A549 (cell line): Measurements from ENCODE around the gene IL11RA. TPM values are rescaled to one million over a fixed set of nuclear protein-coding genes. Genes with fewer than 3 reads are reported as not detected.
A peak's percentile ranks its signal among the peaks of the same experiment; 100 is the strongest.

ENCODE experiments used
- BHLHE40 ChIP-seq: IDR thresholded peaks from 2 replicates; pipeline ENCODE4 v1.6.1; 2012; ENCODE audit warnings: low read depth, low read length, inconsistent platforms
- CBX8 ChIP-seq: fragments of 200-600 bp; sonication (generic); IDR thresholded peaks from 2 replicates; pipeline ENCODE4 v1.6.1; 2016
- CHD2 ChIP-seq: fragments of 150-350 bp; IDR thresholded peaks from 2 replicates; pipeline ENCODE4 v1.6.1; 2014; ENCODE audit warnings: low read length; ENCODE audit not compliant: partially characterized antibody
- CHD4 ChIP-seq: fragments of 200-600 bp; sonication (generic); IDR thresholded peaks from 2 replicates; pipeline ENCODE4 v1.6.1; 2016; ENCODE audit warnings: antibody characterized with exemption, mild to moderate bottlenecking, borderline replicate concordance
- CTCF ChIP-seq: fragments of >200 bp; sonication (Bioruptor Twin); formaldehyde crosslinking; IDR thresholded peaks from 3 replicates; pipeline ENCODE4 v1.5.1; 2016
- E2F6 ChIP-seq: IDR thresholded peaks from 2 replicates; pipeline ENCODE4 v1.6.1; 2012; ENCODE audit warnings: low read depth, borderline replicate concordance
- EHF ChIP-seq: fragments of 250-450 bp; sonication (Bioruptor Pico); IDR thresholded peaks from 2 replicates; pipeline ENCODE4 v1.5.0; 2020; ENCODE audit warnings: mild to moderate bottlenecking
- EHMT2 ChIP-seq: fragments of 200-600 bp; sonication (generic); IDR thresholded peaks from 2 replicates; pipeline ENCODE4 v1.6.1; 2016; ENCODE audit warnings: antibody characterized with exemption, low read depth, mild to moderate bottlenecking, moderate library complexity
- FOSB ChIP-seq: fragments of 250-450 bp; sonication (Bioruptor Pico); IDR thresholded peaks from 2 replicates; pipeline ENCODE4 v1.5.0; 2020; ENCODE audit warnings: mild to moderate bottlenecking, moderate library complexity
- FOSL2 ChIP-seq, 2 experiments: fragments of 450-650 bp in 1 of 2; fragments of >200 bp in 1 of 2; sonication (Bioruptor Twin) in 1 of 2; formaldehyde crosslinking; IDR thresholded peaks; 2 replicates each; pipeline versions ENCODE4 v1.5.0 to v1.6.1; 2016 to 2020; ENCODE audit warnings: mild to moderate bottlenecking in 1 of 2, moderate library complexity in 1 of 2
- FOXS1 ChIP-seq: fragments of 250-450 bp; sonication (Bioruptor Pico); IDR thresholded peaks from 2 replicates; pipeline ENCODE4 v1.5.0; 2020; ENCODE audit warnings: mild to moderate bottlenecking, moderate library complexity
- GATA3 ChIP-seq: IDR thresholded peaks from 2 replicates; pipeline ENCODE4 v1.6.1; 2012; ENCODE audit warnings: borderline replicate concordance
- HDAC2 ChIP-seq: fragments of 200-600 bp; sonication (generic); IDR thresholded peaks from 2 replicates; pipeline ENCODE4 v1.6.1; 2016
- HES2 ChIP-seq: fragments of >200 bp; sonication (Bioruptor Twin); formaldehyde crosslinking; IDR thresholded peaks from 2 replicates; pipeline ENCODE4 v1.6.1; 2016
- HMGXB4 ChIP-seq: fragments of 250-450 bp; sonication (Bioruptor Pico); IDR thresholded peaks from 2 replicates; pipeline ENCODE4 v1.5.0; 2021; ENCODE audit warnings: mild to moderate bottlenecking, moderate library complexity, borderline replicate concordance
- HOXB5 ChIP-seq: fragments of 250-450 bp; sonication (Bioruptor Pico); IDR thresholded peaks from 2 replicates; pipeline ENCODE4 v1.5.0; 2020; ENCODE audit warnings: mild to moderate bottlenecking, moderate library complexity
- JUN ChIP-seq, 2 experiments: fragments of >200 bp; sonication (Bioruptor Twin); formaldehyde crosslinking; IDR thresholded peaks; 2 replicates in 1 of 2; 3 replicates in 1 of 2; pipeline ENCODE4 v1.6.1; 2016 to 2017
- JUNB ChIP-seq: fragments of >200 bp; sonication (Bioruptor Twin); formaldehyde crosslinking; IDR thresholded peaks from 2 replicates; pipeline ENCODE4 v1.6.1; 2016
- KDM1A ChIP-seq: fragments of 200-600 bp; sonication (generic); IDR thresholded peaks from 2 replicates; pipeline ENCODE4 v1.6.1; 2016; ENCODE audit warnings: low read depth, mild to moderate bottlenecking
- KDM5A ChIP-seq: fragments of 200-600 bp; sonication (generic); IDR thresholded peaks from 2 replicates; pipeline ENCODE4 v1.6.1; 2016; ENCODE audit warnings: antibody characterized with exemption, mild to moderate bottlenecking
- MAZ ChIP-seq: fragments of 150-350 bp; IDR thresholded peaks from 2 replicates; pipeline ENCODE4 v1.6.1; 2014; ENCODE audit warnings: antibody characterized with exemption, low read depth, low read length, borderline replicate concordance
- NFE2L2 ChIP-seq: fragments of 150-350 bp; conservative IDR thresholded peaks from 2 replicates; pipeline ENCODE4 v1.6.1; 2014; ENCODE audit warnings: low read length
- NR3C1 ChIP-seq: fragments of >200 bp; sonication (Bioruptor Twin); formaldehyde crosslinking; IDR thresholded peaks from 3 replicates; pipeline ENCODE4 v1.6.1; 2017
- PBX3 ChIP-seq: IDR thresholded peaks from 2 replicates; pipeline ENCODE4 v1.6.1; 2012
- RCOR1 ChIP-seq: fragments of 150-350 bp; IDR thresholded peaks from 2 replicates; pipeline ENCODE4 v1.6.1; 2014; ENCODE audit warnings: antibody characterized with exemption, low read length, low read depth
- RNF2 ChIP-seq: fragments of 200-600 bp; sonication (generic); IDR thresholded peaks from 2 replicates; pipeline ENCODE4 v1.6.1; 2016; ENCODE audit warnings: low read depth, mild to moderate bottlenecking, antibody characterized with exemption, moderate library complexity, borderline replicate concordance
- SMC3 ChIP-seq: fragments of >200 bp; sonication (Bioruptor Twin); formaldehyde crosslinking; IDR thresholded peaks from 3 replicates; pipeline ENCODE4 v1.6.1; 2018; ENCODE audit warnings: inconsistent platforms
- SREBF2 ChIP-seq: fragments of 450-650 bp; IDR thresholded peaks from 2 replicates; pipeline ENCODE4 v1.6.1; 2014; ENCODE audit warnings: mild to moderate bottlenecking, moderate library complexity
- TFCP2L1 ChIP-seq: fragments of 250-450 bp; sonication (Bioruptor Pico); IDR thresholded peaks from 2 replicates; pipeline ENCODE4 v1.5.0; 2021; ENCODE audit warnings: mild to moderate bottlenecking
- TP53 ChIP-seq: fragments of 250-450 bp; sonication (Bioruptor Pico); IDR thresholded peaks from 2 replicates; pipeline ENCODE4 v1.5.0; 2021; ENCODE audit warnings: mild to moderate bottlenecking, moderate library complexity
- USF2 ChIP-seq: fragments of 450-650 bp; IDR thresholded peaks from 2 replicates; pipeline ENCODE4 v1.6.1; 2014; ENCODE audit warnings: antibody characterized with exemption
- ZFP36 ChIP-seq: fragments of 450-650 bp; IDR thresholded peaks from 2 replicates; pipeline ENCODE4 v1.6.1; 2014; ENCODE audit warnings: borderline replicate concordance; ENCODE audit not compliant: partially characterized antibody
- polyA plus RNA-seq, 4 experiments: library from polyadenylated mRNA; depleted of rRNA in 3 of 4; stranded (reverse); fragments of >200 nt; fragmentation: RNase III in 1 of 4; extraction: RNeasy Plus Mini Kit Qiagen cat#74134 plus additional on column Dnase treatment in 1 of 4; gene quantifications; 2 replicates in 3 of 4; 3 replicates in 1 of 4; pipeline ENCODE4 v1.2.3, GENCODE V29; 2011 to 2017

The IL11RA gene
- polyA plus RNA-seq, 2 of the 4 experiments (the other 2 are of a cell fraction) = 5.6 to 6.8 TPM

GRCh38 chr9:34665381-34666250 is 13.6 kb downstream of the IL11RA start (continued):
- TF ChIP-seq HMGXB4 (CRISPR knock-in tag) (peak; percentile 44; the same call in 1 of the 2 replicates), CTCF (no peak), KDM1A (no peak), KDM5A (no peak), JUNB (no peak), NFE2L2 (no peak), E2F6 (no peak), HOXB5 (CRISPR knock-in tag) (no peak), ZFP36 (no peak), RNF2 (no peak), TFCP2L1 (CRISPR knock-in tag) (no peak; the same call in 1 of the 2 replicates), JUN (IDR thresholded peaks at IDR 0.05) (peak in 1 of 2 experiments; percentile 77; a peak in 3 of 5 replicates), SMC3 (no peak), FOXS1 (CRISPR knock-in tag) (no peak), FOSL2 (IDR thresholded peaks at IDR 0.05) (no peak), FOSL2 (CRISPR knock-in tag; IDR thresholded peaks at IDR 0.05) (0 out of 2 replicates have a peak, but pooled peaks have one; percentile 1), CHD2 (peak; percentile 8), EHF (CRISPR knock-in tag) (no peak), HES2 (no peak), SREBF2 (no peak), EHMT2 (no peak), NR3C1 (no peak), CHD4 (no peak), GATA3 (no peak), BHLHE40 (no peak), MAZ (peak; percentile 79; the same call in 1 of the 2 replicates), HDAC2 (no peak), FOSB (CRISPR knock-in tag) (no peak; the same call in 1 of the 2 replicates), TP53 (CRISPR knock-in tag) (no peak), RCOR1 (no peak), CBX8 (no peak), PBX3 (no peak), USF2 (no peak)
